Calu3 (cell line): ENCODE data around the gene PRLH. TPM values are rescaled to one million over a fixed set of nuclear protein-coding genes. Genes with fewer than 3 reads are reported as not detected.

Experiments used
- BruUV-seq: library from RNA; stranded (reverse); fragments of 400-500 nt; replicated peaks from 2 replicates; lab custom pipeline; 2021; lab: Mats Ljungman, UMichigan
- CTCF ChIA-PET: fragments of 300-600 bp; sonication (Branson Sonifier 250); formaldehyde crosslinking; loops from one replicate; lab custom pipeline; 2022; ENCODE audit warnings: antibody characterized with exemption; lab: Charles Lee
- DNase-seq: peaks from one replicate; pipeline ENCODE4 v3.0.0; 2022
- H3K27ac Mint-ChIP-seq: one replicate; pipeline ENCODE4 v1.8.0; 2022; ENCODE audit warnings: mixed read lengths; ENCODE audit not compliant: unreplicated experiment
- H3K27me3 Mint-ChIP-seq: one replicate; pipeline ENCODE4 v1.8.0; 2022; ENCODE audit warnings: mixed read lengths; ENCODE audit not compliant: unreplicated experiment
- H3K36me3 Mint-ChIP-seq: one replicate; pipeline ENCODE4 v1.8.0; 2022; ENCODE audit warnings: mild to moderate bottlenecking, moderate library complexity, mixed read lengths; ENCODE audit not compliant: insufficient read depth, unreplicated experiment
- H3K4me1 Mint-ChIP-seq: one replicate; pipeline ENCODE4 v1.8.0; 2022; ENCODE audit warnings: mild to moderate bottlenecking, low read depth, mixed read lengths; ENCODE audit not compliant: unreplicated experiment
- H3K4me3 Mint-ChIP-seq: one replicate; pipeline ENCODE4 v1.8.0; 2022; ENCODE audit warnings: mild to moderate bottlenecking, low read depth, moderate library complexity, mixed read lengths; ENCODE audit not compliant: unreplicated experiment
- H3K9me3 Mint-ChIP-seq: one replicate; pipeline ENCODE4 v1.8.0; 2022; ENCODE audit warnings: low read depth, mixed read lengths; ENCODE audit not compliant: unreplicated experiment
- CTCF ChIP-seq: fragments of 200-600 bp; IDR thresholded peaks from one replicate; pipeline ENCODE4 v1.8.0; 2022; ENCODE audit warnings: antibody characterized with exemption; ENCODE audit not compliant: unreplicated experiment
- intact Hi-C: fragments of 100-400 bp; cut with micrococcal nuclease; formaldehyde crosslinking; loops from one replicate; pipeline ENCODE4 v1.10.0; 2022; ENCODE audit not compliant: unreplicated experiment
- total RNA-seq: library from RNA; stranded (reverse); gene quantifications from 2 replicates; pipeline ENCODE4 v1.2.3, GENCODE V29; 2022

Gene PRLH
- total RNA-seq, 1 experiment from 2014 or later = not detected

GRCh38 chr2:237533668-237534161, 32.7 kb upstream of the PRLH start:
- intact Hi-C loops = no loop called here
- Mint-ChIP-seq H3K27me3 (no peaks in the 10 kb centered on the region), H3K27ac (no peak overlapping the region), H3K4me1 (no peaks in the 10 kb centered on the region), H3K9me3 (no peaks in the 10 kb centered on the region), H3K36me3 (no peaks in the 10 kb centered on the region), H3K4me3 (no peak overlapping the region)
- BruUV-seq = no TSS peak
- CTCF ChIA-PET = no interaction called here
- DNase-seq = no peak
- TF ChIP-seq CTCF = no peak

DNA sequence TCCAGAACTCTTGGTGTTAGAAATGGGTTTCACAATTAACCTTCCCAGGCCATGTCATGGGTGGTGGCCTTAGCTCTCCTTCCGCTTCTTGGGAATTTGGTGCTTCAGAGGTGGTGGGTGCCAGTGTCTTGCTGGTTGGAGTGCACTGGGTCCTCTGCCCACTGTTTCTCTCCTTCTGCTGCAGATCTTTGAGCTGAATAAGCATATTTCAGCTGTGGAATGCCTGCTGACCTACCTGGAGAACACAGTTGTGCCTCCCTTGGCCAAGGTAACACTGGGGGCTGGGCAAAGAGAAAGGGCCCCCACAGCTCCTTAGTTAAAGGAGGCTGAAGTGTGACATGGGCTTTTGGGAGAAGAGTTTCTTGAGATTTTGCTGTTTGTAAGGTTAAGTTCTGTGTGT, 32.0 kb upstream of the PRLH start:
- TF ChIP-seq CTCF = no peak
- CTCF ChIA-PET = no interaction called here
- no peak for DNase-seq
- no TSS peak for BruUV-seq
- Mint-ChIP-seq H3K27me3 (no peaks in the 10 kb centered on the region), H3K4me3 (no peak overlapping the region), H3K27ac (no peak overlapping the region), H3K9me3 (no peaks in the 10 kb centered on the region), H3K36me3 (no peaks in the 10 kb centered on the region), H3K4me1 (no peaks in the 10 kb centered on the region)
- intact Hi-C loops = no loop called here

- Mint-ChIP-seq H3K4me3 (no peak overlapping the region), H3K27ac (no peak overlapping the region), H3K4me1 (no peaks in the 10 kb centered on the region), H3K36me3 (no peaks in the 10 kb centered on the region), H3K9me3 (no peaks in the 10 kb centered on the region), H3K27me3 (no peaks in the 10 kb centered on the region)
- intact Hi-C loops = no loop called here
- TF ChIP-seq CTCF = no peak
- BruUV-seq = no TSS peak
- CTCF ChIA-PET = no interaction called here
- DNase-seq = no peak
These were observed 30.8 kb upstream of the PRLH start for GRCh38 chr2:237535385-237536082.

GRCh38 chr2:237536083-237536415, 30.3 kb upstream of the PRLH start:
- no peak for TF ChIP-seq CTCF
- no peak for DNase-seq
- BruUV-seq = no TSS peak
- no peaks in the 10 kb centered on the region for H3K4me1 Mint-ChIP-seq
- no peak overlapping the region for H3K27ac Mint-ChIP-seq
- CTCF ChIA-PET = no interaction called here
- peaks cover 3% of the 10 kb centered on the region for H3K36me3 Mint-ChIP-seq
- H3K4me3 Mint-ChIP-seq = no peak overlapping the region
- H3K9me3 Mint-ChIP-seq = no peaks in the 10 kb centered on the region
- no peaks in the 10 kb centered on the region for H3K27me3 Mint-ChIP-seq
- intact Hi-C loops = no loop called here
